Measurements from ENCODE around the gene ZNF782. TPM values are rescaled to one million over a fixed set of nuclear protein-coding genes. Genes with fewer than 3 reads are reported as not detected.

ZNF782 gene
- total and polyA plus RNA-seq, 2 donors (not counting 3 experiments of a cell fraction or from before 2014, with no cell fraction given), result 0.97 to 3.6 TPM

- ChIA-PET POLR2A (no interaction called here), CTCF (no interaction called here)
- FAIRE-seq, result no peak
Observed at GRCh38 chr9:96885424-96885823, 31.1 kb upstream of the ZNF782 start.

More at GRCh38 chr9:96885424-96885823, 31.1 kb upstream of the ZNF782 start:
- Histone ChIP-seq H3K27me3 (ENCODE audit: control insufficient read depth in 2 of 2, insufficient read depth in 2 of 2, low read length in 2 of 2) (no peaks in the 10 kb centered on the region), H2AFZ (ENCODE audit: low read depth, low read length) (no peak overlapping the region), H3K79me2 (ENCODE audit: control insufficient read depth, insufficient read depth, low read length) (no peaks in the 10 kb centered on the region), H3K9me1 (replicated peaks; ENCODE audit: control insufficient read depth, extremely low read depth, insufficient read depth, low read length) (no peaks in the 10 kb centered on the region), H3K27ac (ENCODE audit: insufficient read depth, low read depth, low read length) (no peak overlapping the region), H3K4me3 (replicated peaks in 1 of 3; ENCODE audit: insufficient read depth in 1 of 3, low read depth in 1 of 3, low read length in 3 of 3) (no peak overlapping the region), H3K9ac (replicated peaks; ENCODE audit: extremely low read depth, insufficient read depth, low read length) (no peak overlapping the region), H3K4me1 (ENCODE audit: control insufficient read depth, extremely low read depth, insufficient read depth, low read length) (peaks cover 13% of the 10 kb centered on the region), H3K4me2 (ENCODE audit: insufficient read depth, low read length) (no peak overlapping the region), H3K9me3 (replicated peaks; ENCODE audit: control insufficient read depth, insufficient read depth, low read length) (no peaks in the 10 kb centered on the region), H4K20me1 (replicated peaks; ENCODE audit: control insufficient read depth, extremely low read depth, insufficient read depth, low read length) (no peaks in the 10 kb centered on the region), H3K36me3 (ENCODE audit: control insufficient read depth in 2 of 2, extremely low read depth in 1 of 2, insufficient read depth in 2 of 2, low read length in 2 of 2) (no peaks in the 10 kb centered on the region)
- dilution Hi-C loops (cut with MboI; ENCODE audit: extremely low pct_ligation_motif_present, low sequenced_read_pairs), result no loop called here
- BruUV-seq (replicated peaks), result no TSS peak
- intact Hi-C loops (cut with micrococcal nuclease), result no loop called here
- TF ChIP-seq EZH2 (IDR thresholded peaks at IDR 0.05; ENCODE audit: borderline replicate concordance, low read depth, low read length, severe bottlenecking) (no peak), MAX (IDR thresholded peaks at IDR 0.05; ENCODE audit: insufficient read depth, insufficient read length) (no peak), POLR2A (IDR thresholded peaks at IDR 0.05; ENCODE audit: low read depth, low read length) (no peak), GATA2 (IDR thresholded peaks at IDR 0.05; ENCODE audit: insufficient read depth, insufficient read length, low read depth, low read length) (no peak), MYC (IDR thresholded peaks at IDR 0.05; ENCODE audit: low read depth, low read length) (no peak), JUN (IDR thresholded peaks at IDR 0.05; ENCODE audit: borderline replicate concordance, insufficient read depth, insufficient read length, low read depth) (no peak), CTCF (IDR thresholded peaks at IDR 0.05; ENCODE audit: extremely low read depth in 1 of 2, insufficient read depth in 1 of 2, low read depth in 1 of 2, low read length in 2 of 2) (no peak), FOS (IDR thresholded peaks at IDR 0.05; ENCODE audit: borderline replicate concordance, insufficient read depth, low read length) (no peak), POLR2AphosphoS5 (IDR thresholded peaks at IDR 0.05; ENCODE audit: insufficient read depth, low read depth, low read length) (no peak)
- no peak for DNase-seq (ENCODE audit: low read depth, low spot score)
